ENCODE measurements around the gene PCSK5.

Gene PCSK5

DNA sequence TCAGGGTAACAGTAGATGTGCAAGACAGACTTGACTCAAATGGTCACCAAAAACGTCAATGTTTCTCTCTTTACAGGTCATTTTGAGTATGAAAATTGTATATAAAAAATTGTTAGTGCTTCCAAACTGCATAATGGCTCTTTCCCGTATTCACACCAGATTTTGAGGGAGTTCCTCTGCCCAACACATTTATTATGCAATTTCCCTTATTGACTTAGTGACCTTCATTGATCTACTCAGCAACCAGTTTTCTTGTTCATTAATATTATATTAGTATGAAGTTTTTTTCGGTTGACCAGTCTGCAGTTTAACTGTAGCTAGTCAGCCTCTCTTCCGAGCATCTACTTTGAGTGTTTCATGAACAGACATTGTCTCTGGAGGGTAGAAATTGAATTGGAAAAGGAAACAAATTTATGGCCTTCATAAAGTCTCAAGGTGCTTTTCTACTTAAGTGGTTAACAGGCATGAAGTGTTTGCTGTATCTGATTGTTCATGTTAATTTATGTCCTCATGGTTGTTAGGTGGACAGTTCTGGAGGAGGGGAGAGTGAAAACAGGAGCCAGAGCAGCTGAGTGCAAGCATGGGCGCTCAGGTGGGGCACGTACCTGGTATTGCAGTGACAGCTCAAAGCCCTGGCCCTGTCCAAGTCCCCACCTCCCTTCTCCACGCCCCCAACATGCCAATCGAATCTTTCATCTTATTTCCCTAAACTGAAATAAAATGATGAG is 263.6 kb downstream of the PCSK5 start:
- DNase-seq, result no peak

- DNase-seq, result no peak
These were observed 264.9 kb downstream of the PCSK5 start for GRCh38 chr9:76155361-76155760.

DNA sequence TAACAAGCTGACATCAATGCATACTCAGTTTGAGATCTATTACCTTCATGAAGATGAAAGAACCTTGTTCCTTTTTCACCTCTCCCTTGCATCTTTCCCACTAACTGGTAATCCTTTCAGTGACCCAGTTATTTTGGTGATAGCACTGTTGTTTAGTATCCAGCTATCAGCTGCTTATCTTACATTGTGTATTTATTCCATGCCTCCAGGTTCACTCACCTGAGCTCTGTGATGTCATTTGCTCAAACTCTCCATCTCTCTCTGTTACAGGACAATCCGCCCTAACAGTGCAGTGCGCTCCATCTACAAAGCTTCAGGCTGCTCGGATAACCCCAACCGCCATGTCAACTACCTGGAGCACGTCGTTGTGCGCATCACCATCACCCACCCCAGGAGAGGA is 268.2 kb downstream of the PCSK5 start:
- no peak for DNase-seq

DNA sequence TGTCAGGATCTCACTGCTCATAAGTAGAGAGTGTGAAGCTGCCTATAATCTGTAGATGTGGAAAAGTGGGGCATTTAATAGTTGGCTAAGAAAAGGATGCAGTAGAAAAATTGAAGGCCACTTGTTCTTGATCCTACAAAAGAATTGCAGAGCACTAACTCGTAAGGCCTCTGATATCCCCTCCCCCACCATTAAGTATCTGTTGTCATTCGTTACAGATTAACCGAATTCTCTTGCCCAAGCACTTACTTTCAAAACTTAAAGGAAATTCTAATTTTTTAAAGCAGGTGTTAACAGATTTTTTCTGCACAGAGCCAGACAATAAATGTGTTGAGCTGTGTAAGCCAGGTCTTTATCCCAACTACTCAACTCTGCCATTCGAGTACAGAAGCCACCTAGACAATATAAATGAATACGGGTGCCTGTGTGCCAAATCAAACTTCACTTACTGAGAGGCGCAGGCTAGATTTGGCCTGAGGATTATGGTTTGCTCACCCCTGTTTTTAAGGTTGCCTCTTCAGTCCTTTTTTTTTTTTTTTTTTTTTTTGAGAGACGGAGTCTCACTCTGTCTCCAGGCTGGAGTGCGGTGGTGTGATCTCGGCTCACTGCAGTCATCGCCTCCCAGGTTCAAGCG is 268.9 kb downstream of the PCSK5 start:
- no peak for DNase-seq

GRCh38 chr9:76161106-76161505 is 270.6 kb downstream of the PCSK5 start:
- DNase-seq, result no peak

- DNase-seq, result no peak
These were observed 271.1 kb downstream of the PCSK5 start for GRCh38 chr9:76161541-76161940.

DNA sequence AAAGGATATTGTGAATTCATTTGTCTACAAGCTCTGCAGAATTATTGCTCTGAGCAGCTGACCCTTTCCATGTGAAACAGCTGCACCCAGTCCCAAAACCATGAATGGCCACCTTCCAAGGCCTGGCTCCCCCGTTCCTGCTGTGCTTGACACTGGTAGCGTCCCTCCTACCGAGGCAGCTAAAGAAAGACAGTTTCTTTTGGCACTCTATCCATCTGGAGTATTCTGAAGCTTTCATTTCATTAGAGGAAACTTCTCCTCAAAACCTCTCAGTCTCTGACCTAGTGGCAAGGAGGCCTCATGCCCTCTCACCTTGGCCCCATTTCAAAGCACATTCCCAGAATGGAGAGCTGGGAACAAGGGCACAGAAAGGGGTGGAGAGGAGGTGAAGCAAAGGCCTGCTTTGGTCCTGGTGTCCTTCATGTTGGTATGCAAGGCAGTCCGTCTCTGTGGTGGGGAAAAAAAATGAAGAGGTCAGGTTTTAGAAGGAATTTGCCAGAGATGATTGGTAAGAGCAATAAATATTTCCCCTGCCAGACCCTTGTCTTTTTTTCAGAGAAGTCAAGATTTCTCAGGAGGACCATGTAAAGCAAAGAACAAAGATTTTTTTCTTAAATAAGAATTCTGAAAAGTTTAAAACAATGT is 271.7 kb downstream of the PCSK5 start:
- no peak for DNase-seq

DNA sequence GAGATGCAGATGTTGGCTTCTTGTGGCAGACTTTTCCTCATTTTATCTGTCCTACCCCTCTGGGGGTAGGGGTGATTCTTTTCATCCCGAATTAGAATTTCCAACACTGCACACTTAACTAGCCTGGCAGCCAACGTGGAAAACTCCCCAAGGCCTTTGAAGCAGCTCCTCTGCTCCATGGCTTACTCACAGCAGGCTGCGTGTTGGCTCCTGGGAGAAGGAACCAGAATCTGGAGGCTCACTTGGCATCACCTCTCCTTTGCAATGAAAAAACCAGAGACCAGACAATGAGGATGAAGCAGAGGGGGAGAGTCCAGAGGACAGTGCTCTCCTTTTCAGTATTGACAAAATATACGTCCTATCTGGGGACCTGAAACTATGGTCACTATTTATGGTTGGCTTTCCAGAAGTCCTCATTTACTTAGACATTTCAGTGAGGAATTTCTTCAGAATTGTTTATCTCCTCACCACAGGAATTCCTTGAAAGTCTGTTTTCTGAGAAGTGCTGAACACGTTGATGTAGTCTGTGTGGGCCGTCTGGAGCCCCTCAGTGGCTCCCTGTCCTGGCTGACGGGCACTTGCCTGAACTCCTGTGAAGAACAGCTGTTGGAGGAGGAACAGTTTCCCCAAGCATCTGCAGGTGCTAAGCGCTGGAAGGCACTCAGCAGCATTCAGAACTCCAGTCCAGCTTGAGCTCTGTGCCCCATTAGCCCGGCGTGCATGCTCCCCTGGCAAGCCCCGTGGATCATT is 272.5 kb downstream of the PCSK5 start:
- DNase-seq, result no peak

DNA sequence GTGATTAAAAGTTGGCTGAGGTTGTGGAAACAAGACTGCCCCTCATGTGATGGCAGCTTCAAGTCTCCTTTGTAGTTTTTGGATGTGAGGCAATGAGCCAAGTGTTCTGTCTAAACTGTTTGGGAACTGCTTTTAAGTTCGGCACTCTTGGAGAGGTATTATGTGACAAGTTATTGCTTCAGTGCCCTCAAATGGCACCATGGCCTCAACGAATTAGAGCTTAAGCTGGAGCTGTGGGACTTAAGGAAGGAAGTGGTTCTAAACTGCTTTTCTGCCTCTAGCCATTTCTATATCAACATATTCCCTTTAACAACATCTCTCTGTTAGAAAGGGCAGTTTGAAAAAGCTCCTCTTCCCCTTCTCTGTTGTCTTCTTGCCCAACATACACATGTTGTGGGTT is 276.1 kb downstream of the PCSK5 start:
- no peak for DNase-seq

GRCh38 chr9:76176171-76176570 is 285.7 kb downstream of the PCSK5 start:
- DNase-seq, result no peak

DNA sequence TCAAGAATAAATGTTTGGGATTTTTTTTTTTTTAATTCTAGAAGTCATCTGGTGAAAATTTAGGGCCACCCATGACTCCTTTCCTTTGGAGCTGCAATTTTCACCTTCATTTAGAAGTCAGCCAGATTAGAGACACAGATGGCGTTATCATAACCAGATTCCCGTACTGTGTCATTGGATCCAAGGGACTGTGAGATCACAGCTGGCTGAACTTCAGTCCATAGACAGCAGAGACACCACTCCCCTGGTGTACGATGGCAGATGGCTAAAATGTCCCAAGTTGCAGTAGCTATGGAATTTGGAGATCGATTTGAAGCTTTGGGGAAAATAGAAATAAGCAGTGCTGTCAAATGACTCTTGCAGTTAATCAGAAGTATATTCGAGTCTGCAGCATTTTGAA is 287.5 kb downstream of the PCSK5 start:
- DNase-seq, result no peak

DNA sequence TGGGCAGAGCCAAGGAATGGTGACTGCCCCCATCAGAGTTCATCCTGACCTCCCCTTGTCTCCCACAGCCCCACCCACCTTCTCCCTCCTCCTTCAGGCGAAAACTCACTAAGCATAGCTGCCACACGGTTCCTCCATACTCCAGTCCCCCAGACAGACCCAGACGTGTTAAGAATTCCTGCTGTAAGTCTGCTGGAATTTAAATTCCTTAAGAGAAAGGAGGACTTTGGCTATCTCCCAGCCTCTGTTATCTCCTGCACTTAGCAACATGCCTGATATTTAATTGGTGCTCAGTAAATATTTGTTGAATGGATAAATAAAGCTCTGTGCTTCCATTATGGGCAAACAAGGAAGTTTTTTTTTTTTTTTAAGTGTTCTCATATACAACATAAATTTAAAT is 290.1 kb downstream of the PCSK5 start:
- no peak for DNase-seq

DNA sequence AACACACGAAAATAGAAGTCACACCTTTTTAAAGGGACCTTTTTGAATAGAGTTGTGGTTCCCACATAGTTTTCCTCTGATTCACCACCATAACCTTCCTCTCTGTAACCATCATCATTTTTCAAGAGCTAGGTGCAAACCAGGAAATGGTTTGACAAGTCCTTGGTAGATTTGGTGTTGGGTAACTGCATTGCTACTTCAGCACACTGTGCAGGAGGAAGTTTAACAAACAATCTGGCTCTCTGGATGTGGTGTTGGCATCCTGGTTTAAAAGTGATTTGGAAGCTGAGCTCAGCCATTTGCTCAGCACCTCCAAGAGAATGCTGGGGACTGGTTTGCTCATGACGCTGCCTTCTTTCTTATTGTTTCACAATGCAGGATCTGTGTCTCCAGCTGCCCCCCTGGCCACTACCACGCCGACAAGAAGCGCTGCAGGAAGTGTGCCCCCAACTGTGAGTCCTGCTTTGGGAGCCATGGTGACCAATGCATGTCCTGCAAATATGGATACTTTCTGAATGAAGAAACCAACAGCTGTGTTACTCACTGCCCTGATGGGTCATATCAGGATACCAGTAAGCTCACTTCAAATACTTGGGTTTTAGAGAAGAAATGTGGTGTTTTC is 290.7 kb downstream of the PCSK5 start:
- no peak for DNase-seq

DNA sequence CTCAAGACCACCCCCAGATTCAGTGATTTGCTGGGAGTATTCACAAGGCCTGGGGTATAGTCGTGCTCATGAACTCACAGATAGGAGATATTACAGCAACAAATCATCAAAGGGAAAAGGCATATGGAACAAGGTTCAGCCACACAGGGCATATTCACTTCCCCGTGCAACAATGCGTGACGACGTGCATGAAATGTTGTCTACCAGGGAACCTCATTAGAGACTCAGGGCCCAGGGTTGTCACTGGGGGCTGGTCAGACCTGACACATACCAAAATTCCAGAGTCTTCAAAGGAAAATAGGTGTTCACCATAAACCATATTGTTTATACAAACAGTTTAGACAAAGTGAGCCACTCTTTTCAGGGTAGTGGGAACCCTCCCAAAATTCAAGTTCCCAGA is 291.3 kb downstream of the PCSK5 start:
- no peak for DNase-seq

GRCh38 chr9:76185432-76185831 is 295.0 kb downstream of the PCSK5 start:
- no peak for DNase-seq

- DNase-seq, result no peak
These were observed 297.8 kb downstream of the PCSK5 start for GRCh38 chr9:76188286-76188685.

GRCh38 chr9:76188905-76189304 is 298.4 kb downstream of the PCSK5 start:
- DNase-seq, result no peak

GRCh38 chr9:76191493-76191892 is 301.0 kb downstream of the PCSK5 start:
- no peak for DNase-seq

DNA sequence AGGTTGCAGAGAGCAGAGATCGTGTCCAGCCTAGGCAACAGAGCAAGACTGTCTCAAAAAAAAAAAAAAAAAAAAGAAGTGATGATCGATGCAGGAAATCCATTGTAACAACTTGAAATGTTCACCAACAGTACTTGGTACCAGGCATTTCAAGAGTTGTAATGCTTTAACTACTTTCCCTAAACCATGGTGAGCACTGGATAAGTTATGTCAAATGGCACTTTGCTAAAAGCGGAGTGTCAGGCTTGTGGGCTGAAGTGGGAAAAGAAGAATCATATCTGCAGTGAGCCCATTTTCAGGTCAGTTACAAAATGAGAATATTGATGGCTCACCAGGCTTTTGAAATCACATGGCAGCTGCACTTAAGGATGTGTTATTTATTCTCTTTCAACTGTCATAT is 301.5 kb downstream of the PCSK5 start:
- no peak for DNase-seq

DNA sequence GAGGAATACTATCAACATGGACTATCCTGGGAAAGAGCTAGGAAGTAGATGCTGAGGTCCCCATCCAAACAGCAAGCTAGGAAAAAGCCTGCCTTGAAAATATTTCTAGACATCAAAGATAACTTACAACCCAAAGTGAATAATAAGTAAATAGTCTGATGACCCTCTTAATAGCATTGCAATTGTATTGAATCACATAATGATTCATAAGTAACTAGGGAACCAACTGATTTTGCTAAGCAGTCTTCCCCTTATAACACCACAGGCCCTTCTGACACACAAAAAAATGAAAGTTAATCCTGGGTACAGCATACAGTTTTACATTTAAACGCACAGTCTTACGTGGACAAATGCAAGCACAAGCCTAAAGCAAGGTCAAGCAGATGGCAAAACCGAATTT is 304.4 kb downstream of the PCSK5 start:
- DNase-seq, result no peak

- DNase-seq, result no peak
These were observed 307.9 kb downstream of the PCSK5 start for GRCh38 chr9:76198336-76198735.

GRCh38 chr9:76200315-76200714 is 309.8 kb downstream of the PCSK5 start:
- DNase-seq, result no peak

- no peak for DNase-seq
These were observed 310.3 kb downstream of the PCSK5 start for GRCh38 chr9:76200745-76201144.
